ENCODE measurements around the gene PRMT1.

GRCh38 chr19:49690656-49691242 lies 13.7 kb downstream of the PRMT1 start, which contains the start of gene CPT1C:
- TF ChIP-seq CTCF (IDR thresholded peaks at IDR 0.05), result no peak
- no peak for TF ChIP-seq GATA2 (CRISPR knock-in tag; IDR thresholded peaks at IDR 0.05)

Measured in SK-N-SH (cell line).